HG02970 (cell line): ENCODE results near the gene SP6.

Source experiments
- ATAC-seq: cut with Tn5 transposase; IDR thresholded peaks from one replicate; pipeline ENCODE4 v1.9.1; 2021; ENCODE audit warnings: mild to moderate bottlenecking, moderate library complexity, moderate number of reproducible peaks; ENCODE audit not compliant: unreplicated experiment, low FRiP score

The SP6 gene

GRCh38 chr17:47850692-47851573 is at the start of gene SP6:
SP6 (minus strand) TSS chr17:47851163; CDS start chr17:47848429, 2,734 bp downstream.
- no peak for ATAC-seq

DNA sequence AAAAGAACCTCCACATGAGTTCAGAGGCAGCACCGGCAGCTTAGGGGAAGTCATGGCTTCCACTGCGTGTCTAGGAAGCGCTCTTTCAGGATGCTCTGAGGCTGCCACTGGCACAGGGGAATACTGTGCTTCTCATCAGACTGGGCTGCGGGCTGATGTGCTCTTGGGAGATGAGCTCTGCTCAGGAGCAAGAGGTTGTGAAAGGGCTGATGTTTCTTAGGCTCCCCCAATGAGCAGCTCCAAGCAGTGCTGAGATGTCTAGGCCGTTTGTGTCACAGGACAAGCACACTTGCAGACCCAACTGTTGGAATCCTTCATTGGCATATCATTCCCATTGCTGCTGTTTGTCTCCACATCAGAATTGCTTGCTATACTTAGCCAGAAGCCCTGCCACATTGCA is 48.7 kb upstream of the SP6 start:
- no peak for ATAC-seq

DNA sequence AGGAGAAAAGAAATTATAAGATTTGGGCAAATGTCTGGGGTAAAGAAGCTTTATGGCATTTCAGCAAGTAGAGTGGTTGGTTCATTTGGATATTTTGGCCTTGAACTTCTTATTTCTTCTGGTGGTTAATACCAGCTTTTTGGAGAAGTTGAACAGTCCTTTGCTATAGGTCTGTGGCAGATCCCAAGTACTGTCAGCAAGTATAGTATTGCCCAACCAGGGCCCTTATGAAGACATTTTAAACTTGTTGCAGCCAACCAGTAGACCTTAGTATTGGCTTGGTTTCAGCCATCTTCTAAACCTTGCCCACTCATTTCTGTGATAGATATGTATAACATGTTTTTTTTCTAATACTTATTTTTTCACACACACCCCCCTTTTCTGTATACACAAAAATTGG is 47.3 kb upstream of the SP6 start:
- ATAC-seq = no peak

- ATAC-seq = no peak
Measured at GRCh38 chr17:47897561-47897960, 46.6 kb upstream of the SP6 start.

DNA sequence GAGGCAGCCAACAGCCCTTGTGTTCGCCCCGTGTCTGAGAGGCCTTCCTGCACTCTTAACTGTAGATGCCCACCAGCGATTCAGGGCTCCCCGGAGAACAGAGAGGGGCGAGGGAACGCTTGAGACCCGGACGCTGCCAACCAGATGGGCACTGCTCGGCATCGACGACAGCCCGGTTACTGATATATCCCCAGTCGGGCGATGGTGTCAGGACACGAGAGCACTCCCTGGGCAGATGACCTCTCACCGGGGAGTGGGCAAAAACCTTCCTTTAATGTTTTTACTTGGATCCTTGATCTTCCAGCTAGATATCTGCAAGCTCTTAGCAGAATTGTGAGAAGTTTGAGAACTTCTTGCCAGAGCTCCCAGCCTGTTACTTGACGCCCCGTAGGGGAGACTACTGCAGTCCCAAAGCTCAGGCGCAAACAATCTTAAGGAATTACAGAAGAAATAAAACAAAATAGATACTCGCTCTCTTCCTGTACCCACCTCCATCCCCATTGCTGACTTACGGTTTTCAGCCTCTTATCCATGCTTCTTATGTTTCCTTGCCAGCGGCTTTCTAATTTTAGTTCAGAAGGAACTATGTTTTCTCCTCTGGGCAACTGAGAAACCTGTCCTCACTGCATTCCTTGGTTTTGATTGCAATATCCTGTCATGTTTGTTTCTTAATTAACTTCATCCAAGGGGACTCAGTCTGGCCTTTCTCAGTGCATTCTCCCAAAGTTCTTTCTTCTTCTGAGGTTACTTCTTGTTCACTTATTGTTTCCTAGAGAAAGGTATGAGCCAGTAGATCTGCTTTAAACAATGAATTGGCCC is 45.9 kb upstream of the SP6 start:
- ATAC-seq = peak; percentile 3

GRCh38 chr17:47895856-47896671 is 45.1 kb upstream of the SP6 start, which contains the start of gene SP2:
SP2 (plus strand) TSS chr17:47896236; CDS start chr17:47896287, 51 bp downstream.
- peak; percentile 88 for ATAC-seq

- ATAC-seq = no peak
Measured at GRCh38 chr17:47895347-47895855, 44.4 kb upstream of the SP6 start.

GRCh38 chr17:47894498-47895346 is 43.8 kb upstream of the SP6 start:
- ATAC-seq = no peak

DNA sequence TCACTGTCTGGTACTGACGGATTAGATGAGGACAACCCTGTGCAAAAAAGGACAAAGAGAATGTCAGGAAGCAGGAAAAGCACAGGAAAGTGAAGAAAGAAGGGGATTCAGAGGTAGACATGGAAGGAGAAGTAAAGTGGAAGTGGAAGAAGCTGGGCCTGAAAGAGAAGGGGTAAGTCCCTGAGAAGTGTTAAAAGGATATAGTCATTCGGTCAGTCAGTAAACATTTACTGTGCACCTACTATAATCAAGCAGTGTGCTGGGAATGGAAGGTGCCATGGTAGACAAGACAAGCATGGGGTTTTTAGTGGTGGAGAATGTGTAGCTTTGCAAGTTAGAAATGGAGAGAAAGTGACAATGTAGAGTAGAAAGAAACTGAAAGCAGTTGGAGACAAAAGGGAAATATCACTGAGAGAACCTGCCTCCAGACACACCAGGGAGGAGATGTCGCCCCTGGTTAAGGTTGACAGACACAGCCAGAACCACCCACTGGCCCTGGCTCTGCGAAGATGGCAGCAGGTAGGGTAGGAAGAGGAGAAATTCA is 40.7 kb upstream of the SP6 start:
- ATAC-seq = no peak

GRCh38 chr17:47889734-47890529 is 39.0 kb upstream of the SP6 start:
- ATAC-seq = no peak

- ATAC-seq = no peak
Measured at GRCh38 chr17:47888293-47888692, 37.3 kb upstream of the SP6 start.

GRCh38 chr17:47884905-47885730 is 34.2 kb upstream of the SP6 start:
- no peak for ATAC-seq

- no peak for ATAC-seq
Measured at GRCh38 chr17:47884427-47884740, 33.4 kb upstream of the SP6 start.

DNA sequence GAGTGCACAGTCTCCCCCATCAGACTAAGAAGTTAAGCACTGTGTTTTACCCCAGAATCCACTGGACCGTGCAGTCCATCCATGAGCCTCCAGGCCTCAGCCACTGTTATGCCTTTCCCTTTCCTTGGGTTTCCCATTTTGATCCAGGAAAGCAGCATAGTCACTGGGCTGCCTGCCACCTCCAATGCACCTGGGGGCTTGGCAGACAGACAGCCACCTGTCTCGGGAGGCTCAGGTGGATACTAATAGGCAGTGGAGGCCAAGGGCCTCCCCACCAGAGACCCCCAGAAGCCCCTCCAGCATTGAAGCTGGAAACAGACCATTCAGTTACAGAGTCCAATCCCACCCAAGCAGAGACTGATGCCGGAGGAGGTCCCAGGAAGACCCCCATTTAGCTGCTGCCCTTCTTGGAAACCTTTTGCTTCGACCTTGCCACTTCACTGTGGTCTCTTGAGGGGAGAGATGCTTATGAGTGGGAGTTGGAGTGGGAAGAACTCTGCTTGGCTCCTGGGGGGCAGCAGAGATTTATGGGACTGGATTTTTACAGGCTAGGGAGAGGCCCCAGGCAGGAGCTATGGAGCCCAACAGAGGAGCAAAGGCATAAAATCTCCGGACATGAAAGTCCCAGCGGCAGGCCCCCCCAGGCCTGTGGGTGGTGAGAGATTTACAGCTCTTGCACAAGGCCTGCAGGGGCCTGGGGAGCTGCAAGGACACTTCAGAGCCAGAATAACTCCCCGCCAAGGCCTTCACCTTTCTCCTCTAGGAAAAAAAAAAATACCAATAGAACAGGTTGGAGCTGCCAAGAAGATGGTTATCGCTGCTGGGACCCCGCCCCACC is 32.8 kb upstream of the SP6 start:
- ATAC-seq = no peak

DNA sequence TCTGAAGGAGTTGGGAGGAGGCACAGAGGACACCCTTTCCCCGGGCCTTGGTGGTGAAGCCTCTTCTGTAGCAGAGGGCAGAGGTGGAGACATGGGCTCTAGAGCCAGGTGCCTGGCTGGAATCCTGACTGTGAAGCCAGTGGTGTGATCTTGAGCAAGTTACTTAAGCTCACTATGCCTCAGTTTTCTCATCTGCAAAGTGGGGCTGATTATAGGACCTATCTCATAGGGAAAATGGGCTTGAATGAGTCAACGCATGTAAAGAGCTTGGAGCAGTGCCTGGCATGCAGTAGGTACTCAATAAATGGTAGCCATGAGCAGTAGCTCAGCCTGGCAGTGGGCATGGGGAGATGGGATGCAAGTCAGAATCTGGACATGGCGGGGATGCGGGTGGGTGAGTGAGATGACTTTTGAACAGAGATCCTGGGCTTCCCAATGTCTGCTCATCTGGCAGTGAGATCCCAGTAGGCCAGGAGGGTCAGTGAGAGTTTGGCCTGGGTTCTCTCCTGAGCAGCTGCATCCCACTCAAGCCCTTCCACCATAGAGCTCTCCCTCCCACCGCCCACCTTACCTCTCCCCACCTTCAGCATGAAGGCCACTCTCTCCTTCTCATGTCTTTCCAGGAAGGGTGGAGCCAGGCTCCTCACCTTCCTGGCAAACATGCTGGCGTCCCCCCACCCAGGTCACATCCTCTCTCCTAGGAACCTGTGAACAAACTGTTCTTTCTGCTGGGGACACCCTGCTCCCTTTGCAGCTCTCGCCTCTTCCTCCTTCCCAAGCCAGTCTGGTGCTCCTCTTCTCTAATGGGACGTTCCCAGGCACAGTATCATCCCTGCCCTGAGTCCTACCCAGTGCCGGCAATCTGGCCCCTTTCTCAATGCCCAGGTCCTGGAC is 32.0 kb upstream of the SP6 start:
- no peak for ATAC-seq

GRCh38 chr17:47882247-47882646 is 31.3 kb upstream of the SP6 start:
- ATAC-seq = no peak
